B cell (primary cell): ENCODE data around the gene ADPRS. TPM values are rescaled to one million over a fixed set of nuclear protein-coding genes. Genes with fewer than 3 reads are reported as not detected.

Source experiments
- ATAC-seq: fragments of 200-7000 bp; cut with Tn5 transposase; one replicate; pipeline ENCODE4 v1.10.0; 2021; ENCODE audit warnings: low read depth, mild to moderate bottlenecking, moderate number of reproducible peaks, moderate library complexity
- CTCF ChIA-PET: fragments of 350-600 bp; sonication (Branson Sonifier 250); formaldehyde crosslinking; loops from one replicate; lab custom pipeline; 2021; ENCODE audit warnings: antibody characterized with exemption, inconsistent platforms; lab: Charles Lee
- POLR2A ChIA-PET: fragments of 350-600 bp; sonication (Branson Sonifier 250); formaldehyde crosslinking; loops from one replicate; lab custom pipeline; 2021; ENCODE audit warnings: antibody characterized with exemption; lab: Charles Lee
- DNase-seq: peaks from one replicate; pipeline ENCODE4 v3.0.0; 2013
- H2AFZ ChIP-seq: 2 replicates; pipeline ENCODE4 v1.6.1; 2012; ENCODE audit warnings: mild to moderate bottlenecking, low read depth, low read length; ENCODE audit not compliant: insufficient read depth, poor library complexity, severe bottlenecking
- H3K27ac ChIP-seq, 2 donors: 1 replicate in 1 of 2; 2 replicates in 1 of 2; pipeline ENCODE4 v1.5.1; 2012 to 2013; ENCODE audit warnings: low read length in 2 of 2, mild to moderate bottlenecking in 2 of 2, moderate library complexity in 1 of 2
- H3K27me3 ChIP-seq, 4 experiments: fragments of 200-600 bp in 1 of 4; sonication (generic) in 1 of 4; replicated peaks in 1 of 4; 1 replicate in 2 of 4; 2 replicates in 2 of 4; pipeline versions ENCODE4 v1.6.1 to v1.7.0; 2013 to 2016; ENCODE audit warnings: low read length in 3 of 4, mild to moderate bottlenecking in 2 of 4, mixed read lengths in 1 of 4, moderate library complexity in 1 of 4; ENCODE audit not compliant: insufficient read depth in 4 of 4, control insufficient read depth in 3 of 4; ENCODE audit errors: control extremely low read depth in 1 of 4
- H3K36me3 ChIP-seq, 2 experiments: replicated peaks in 1 of 2; 1 replicate in 1 of 2; 2 replicates in 1 of 2; pipeline versions ENCODE4 v1.6.1 to v1.7.1; 2013; ENCODE audit warnings: low read length in 1 of 2; ENCODE audit not compliant: insufficient read depth in 2 of 2, control insufficient read depth in 1 of 2; ENCODE audit errors: control extremely low read depth in 1 of 2, extremely low read depth in 1 of 2
- H3K4me1 ChIP-seq, 2 donors: fragments of 200-600 bp in 1 of 2; sonication (generic) in 1 of 2; 1 replicate in 1 of 2; 2 replicates in 1 of 2; pipeline versions ENCODE4 v1.5.1 to v1.6.1; 2013 to 2017; ENCODE audit warnings: low read length in 2 of 2; ENCODE audit not compliant: control insufficient read depth in 2 of 2, insufficient read depth in 2 of 2
- H3K4me2 ChIP-seq: replicated peaks from 2 replicates; pipeline ENCODE3; 2012; ENCODE audit warnings: mild to moderate bottlenecking, low read depth, low read length; ENCODE audit not compliant: poor library complexity, severe bottlenecking
- H3K4me3 ChIP-seq, 5 experiments: fragments of 200-600 bp in 1 of 5; sonication (generic) in 1 of 5; 1 replicate in 3 of 5; 2 replicates in 2 of 5; pipeline versions ENCODE4 v1.5.1 to v1.7.0; 2011 to 2016; ENCODE audit warnings: low read length in 4 of 5, mild to moderate bottlenecking in 4 of 5, low read depth in 2 of 5, control low read depth in 1 of 5, moderate library complexity in 1 of 5; ENCODE audit not compliant: insufficient read depth in 1 of 5; ENCODE audit errors: control extremely low read depth in 1 of 5, extremely low read depth in 1 of 5
- H3K79me2 ChIP-seq: fragments of 200-600 bp; sonication (generic); one replicate; pipeline ENCODE4 v1.6.0; 2016; ENCODE audit warnings: low read length; ENCODE audit not compliant: control insufficient read depth, insufficient read depth
- H3K9ac ChIP-seq: fragments of 200-600 bp; sonication (generic); 2 replicates; pipeline ENCODE4 v1.6.1; 2017; ENCODE audit warnings: mild to moderate bottlenecking, low read length, moderate library complexity
- H3K9me3 ChIP-seq, 3 donors: one replicate each; pipeline versions ENCODE4 v1.6.1 to v1.7.1; 2013; ENCODE audit warnings: low read length in 2 of 3; ENCODE audit not compliant: control insufficient read depth in 2 of 3, insufficient read depth in 1 of 3; ENCODE audit errors: control extremely low read depth in 1 of 3
- H4K20me1 ChIP-seq: 2 replicates; pipeline ENCODE4 v1.6.0; 2012; ENCODE audit warnings: mild to moderate bottlenecking, low read length; ENCODE audit not compliant: insufficient read depth, control insufficient read depth, poor library complexity, severe bottlenecking
- H3K27ac Mint-ChIP-seq: one replicate; pipeline ENCODE4 v1.8.0; 2021; ENCODE audit warnings: mixed read lengths
- H3K27me3 Mint-ChIP-seq: one replicate; pipeline ENCODE4 v1.8.0; 2021; ENCODE audit warnings: mixed read lengths
- H3K4me1 Mint-ChIP-seq: one replicate; pipeline ENCODE4 v1.8.0; 2021; ENCODE audit warnings: mixed read lengths
- H3K4me3 Mint-ChIP-seq: one replicate; pipeline ENCODE4 v1.8.0; 2021; ENCODE audit warnings: mixed read lengths
- H3K9me3 Mint-ChIP-seq: one replicate; pipeline ENCODE4 v1.8.0; 2022; ENCODE audit warnings: mixed read lengths; ENCODE audit not compliant: insufficient read depth
- EZH2 ChIP-seq: IDR thresholded peaks from 2 replicates; pipeline ENCODE4 v1.6.1; 2012; ENCODE audit warnings: borderline replicate concordance, low read depth, mild to moderate bottlenecking, moderate library complexity, low read length; ENCODE audit not compliant: insufficient read depth, poor library complexity, severe bottlenecking
- WGBS: methylation state at CpG from one replicate; pipeline ENCODE4 v1.1.5; 2013; ENCODE audit warnings: missing lambda C conversion rate; ENCODE audit not compliant: insufficient coverage; 5-methylcytosine and 5-hydroxymethylcytosine counted together
- intact Hi-C: fragments of 100-400 bp; cut with micrococcal nuclease; formaldehyde crosslinking; loops from one replicate; pipeline ENCODE4 v1.10.0; 2022
- polyA plus RNA-seq: library from polyadenylated mRNA; depleted of rRNA; stranded (reverse); fragments of >200 nt; gene quantifications from 2 replicates; pipeline ENCODE4 v1.2.3, GENCODE V29; 2012
- total RNA-seq, 2 donors: library from RNA; stranded (reverse); fragments of 120-200 nt in 1 of 2; gene quantifications; 1 replicate in 1 of 2; 2 replicates in 1 of 2; pipeline versions ENCODE4 v1.2.3 to v1.2.4, GENCODE V29; 2013 to 2022
- TF ChIP-seq, protein P1 (sequence below): fragments of 200-600 bp; IDR thresholded peaks from one replicate; pipeline ENCODE4 v1.8.0; 2022; ENCODE audit warnings: antibody characterized with exemption, mild to moderate bottlenecking

ADPRS gene
- total and polyA plus RNA-seq, 2 donors (not counting 1 experiment from before 2014, with no cell fraction given), result 15.0 to 20.9 TPM

DNA sequence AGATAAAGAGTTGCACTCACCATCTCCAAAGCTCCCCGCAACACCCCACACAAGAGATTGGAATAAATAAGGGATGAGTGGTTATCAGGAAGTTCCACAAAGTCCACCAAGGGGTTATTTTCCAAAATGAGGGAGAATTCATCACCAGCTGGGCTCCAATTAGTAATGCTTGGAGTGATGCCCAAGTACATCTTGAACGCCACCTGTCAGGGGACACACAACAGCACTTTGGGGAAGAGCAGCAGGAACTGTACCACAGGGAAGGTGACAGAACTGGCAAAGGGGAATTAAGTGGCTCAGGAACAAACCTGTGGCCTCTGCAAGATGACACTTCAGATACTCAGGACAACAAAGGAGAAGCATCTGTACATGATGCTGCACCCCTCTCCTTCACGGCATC, 49.1 kb downstream of the ADPRS start:
- H3K4me3 Mint-ChIP-seq, result no peak overlapping the region
- intact Hi-C loops, result no loop called here
- POLR2A ChIA-PET, result no interaction called here

DNA sequence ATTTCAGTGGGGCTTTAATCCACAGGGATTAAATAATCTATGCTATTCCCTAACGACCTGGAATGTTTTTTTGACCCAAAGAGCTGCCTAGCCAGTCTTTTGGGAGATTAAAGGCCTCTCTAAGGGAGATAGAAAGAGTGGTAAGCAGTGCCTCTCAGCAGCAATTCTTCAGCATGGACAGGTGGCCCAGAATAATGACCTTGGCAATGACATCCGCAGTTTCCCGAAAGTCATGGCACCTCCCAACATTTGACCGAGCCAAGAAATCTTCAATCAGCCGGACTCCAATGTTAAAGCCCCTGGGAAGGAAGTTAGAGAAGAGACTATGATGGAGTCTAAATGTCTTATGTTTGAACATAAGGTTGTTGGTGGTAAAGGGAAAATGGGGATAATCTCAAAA, 50.8 kb downstream of the ADPRS start:
- CTCF ChIA-PET, result interaction anchor here (1.0 to 1.8 kb wide), 2 partner anchors 49 to 146 kb away, joined by 3 to 5 read pairs; no protein-coding TSS in a partner anchor
- no peak for DNase-seq
- no peaks in the 10 kb centered on the region for H3K9me3 ChIP-seq
- H3K9ac ChIP-seq, result no peak overlapping the region
- H3K4me3 ChIP-seq, result no peak overlapping the region
- no peak overlapping the region for H2AFZ ChIP-seq
- peaks cover 39% of the 10 kb centered on the region for H3K79me2 ChIP-seq
- no peak overlapping the region for H3K27ac ChIP-seq
- H3K27me3 ChIP-seq, result no peaks in the 10 kb centered on the region
- ATAC-seq, result no peak
- WGBS, result 100% methylated on average over 2 of the region's 5 CpGs
- Mint-ChIP-seq H3K27ac (no peak overlapping the region), H3K4me3 (no peak overlapping the region), H3K27me3 (no peaks in the 10 kb centered on the region), H3K9me3 (no peaks in the 10 kb centered on the region), H3K4me1 (peaks cover 21% of the 10 kb centered on the region)
- peaks cover 0 to 42% of the 10 kb centered on the region in 2 experiments for H3K36me3 ChIP-seq
- TF ChIP-seq EZH2, result no peak
- TF ChIP-seq, protein P1, sequence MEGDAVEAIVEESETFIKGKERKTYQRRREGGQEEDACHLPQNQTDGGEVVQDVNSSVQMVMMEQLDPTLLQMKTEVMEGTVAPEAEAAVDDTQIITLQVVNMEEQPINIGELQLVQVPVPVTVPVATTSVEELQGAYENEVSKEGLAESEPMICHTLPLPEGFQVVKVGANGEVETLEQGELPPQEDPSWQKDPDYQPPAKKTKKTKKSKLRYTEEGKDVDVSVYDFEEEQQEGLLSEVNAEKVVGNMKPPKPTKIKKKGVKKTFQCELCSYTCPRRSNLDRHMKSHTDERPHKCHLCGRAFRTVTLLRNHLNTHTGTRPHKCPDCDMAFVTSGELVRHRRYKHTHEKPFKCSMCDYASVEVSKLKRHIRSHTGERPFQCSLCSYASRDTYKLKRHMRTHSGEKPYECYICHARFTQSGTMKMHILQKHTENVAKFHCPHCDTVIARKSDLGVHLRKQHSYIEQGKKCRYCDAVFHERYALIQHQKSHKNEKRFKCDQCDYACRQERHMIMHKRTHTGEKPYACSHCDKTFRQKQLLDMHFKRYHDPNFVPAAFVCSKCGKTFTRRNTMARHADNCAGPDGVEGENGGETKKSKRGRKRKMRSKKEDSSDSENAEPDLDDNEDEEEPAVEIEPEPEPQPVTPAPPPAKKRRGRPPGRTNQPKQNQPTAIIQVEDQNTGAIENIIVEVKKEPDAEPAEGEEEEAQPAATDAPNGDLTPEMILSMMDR, result no peak
- intact Hi-C loops, result no loop called here
- no peak overlapping the region for H3K4me2 ChIP-seq
- peaks cover 16% of the 10 kb centered on the region for H4K20me1 ChIP-seq
- POLR2A ChIA-PET, result no interaction called here
- H3K4me1 ChIP-seq, result peaks cover 0 to 5% of the 10 kb centered on the region in 2 donors

More for the DNA sequence above, 49.1 kb downstream of the ADPRS start:
- no peak overlapping the region for H3K9ac ChIP-seq
- peaks cover 24% of the 10 kb centered on the region for H3K79me2 ChIP-seq
- ATAC-seq (no peak), DNase-seq (no peak)
- CTCF ChIA-PET, result no interaction called here
- H3K36me3 ChIP-seq, result peaks cover 0 to 42% of the 10 kb centered on the region in 2 experiments
- peaks cover 8% of the 10 kb centered on the region for H4K20me1 ChIP-seq
- Mint-ChIP-seq H3K9me3 (no peaks in the 10 kb centered on the region), H3K4me1 (peaks cover 11% of the 10 kb centered on the region), H3K27me3 (no peaks in the 10 kb centered on the region), H3K27ac (no peak overlapping the region)
- H2AFZ ChIP-seq, result no peak overlapping the region
- H3K27ac ChIP-seq, result no peak overlapping the region
- H3K4me1 ChIP-seq, result peaks cover 0 to 5% of the 10 kb centered on the region in 2 donors
- no peak overlapping the region for H3K4me3 ChIP-seq
- TF ChIP-seq, protein P1, result no peak
- TF ChIP-seq EZH2, result no peak
- WGBS, result 93% methylated on average over 2 of the region's 3 CpGs
- no peak overlapping the region for H3K4me2 ChIP-seq
- H3K9me3 ChIP-seq, result no peaks in the 10 kb centered on the region
- no peaks in the 10 kb centered on the region for H3K27me3 ChIP-seq
